Mesenchymal stem cell (in vitro differentiated cells and primary cell): ENCODE measurements around the gene SELENON.

Experiments used
- DNase-seq: peaks from one replicate; pipeline ENCODE4 v3.0.0-alpha.2; 2013
- H2AFZ ChIP-seq: one replicate; pipeline ENCODE4 v1.6.1; 2013; ENCODE audit warnings: low read depth, mild to moderate bottlenecking, control low read depth, inconsistent platforms, low read length, moderate library complexity
- H2AK5ac ChIP-seq: 2 replicates; pipeline ENCODE4 v1.6.1; 2013; ENCODE audit warnings: low read length, moderate library complexity, mild to moderate bottlenecking, inconsistent platforms; ENCODE audit not compliant: severe bottlenecking
- H2BK120ac ChIP-seq: one replicate; pipeline ENCODE4 v1.6.1; 2013; ENCODE audit warnings: low read depth, mild to moderate bottlenecking, inconsistent platforms, low read length, moderate library complexity
- H2BK12ac ChIP-seq, 2 experiments: one replicate each; pipeline ENCODE4 v1.6.1; 2013; ENCODE audit warnings: inconsistent platforms in 2 of 2, low read length in 2 of 2, mild to moderate bottlenecking in 2 of 2, moderate library complexity in 2 of 2, control low read depth in 1 of 2
- H2BK15ac ChIP-seq: one replicate; pipeline ENCODE4 v1.6.1; 2013; ENCODE audit warnings: mild to moderate bottlenecking, low read depth, inconsistent platforms; ENCODE audit not compliant: poor library complexity, severe bottlenecking
- H2BK5ac ChIP-seq: 2 replicates; pipeline ENCODE4 v1.6.1; 2013; ENCODE audit warnings: low read depth, mild to moderate bottlenecking, low read length, control low read depth, inconsistent platforms; ENCODE audit not compliant: poor library complexity, severe bottlenecking
- H3K14ac ChIP-seq, 2 experiments: one replicate each; pipeline ENCODE4 v1.6.1; 2013; ENCODE audit warnings: inconsistent platforms in 2 of 2, low read length in 2 of 2, control low read depth in 1 of 2, mild to moderate bottlenecking in 1 of 2, moderate library complexity in 1 of 2
- H3K18ac ChIP-seq, 2 experiments: one replicate each; pipeline ENCODE4 v1.6.1; 2013; ENCODE audit warnings: inconsistent platforms in 2 of 2, low read length in 2 of 2, control low read depth in 1 of 2, low read depth in 1 of 2, mild to moderate bottlenecking in 1 of 2
- H3K23ac ChIP-seq, 2 experiments: one replicate each; pipeline ENCODE4 v1.6.1; 2013; ENCODE audit warnings: inconsistent platforms in 2 of 2, low read length in 2 of 2, mild to moderate bottlenecking in 2 of 2, moderate library complexity in 2 of 2, control low read depth in 1 of 2
- H3K27ac ChIP-seq: 2 replicates; pipeline ENCODE4 v1.5.1; 2013; ENCODE audit warnings: mild to moderate bottlenecking, moderate library complexity, low read length, control low read depth, inconsistent platforms; ENCODE audit not compliant: poor library complexity, severe bottlenecking
- H3K27me3 ChIP-seq, 2 experiments: 2 replicates each; pipeline versions ENCODE4 v1.6.1 to v1.7.0; 2013; ENCODE audit warnings: low read length in 2 of 2, mild to moderate bottlenecking in 2 of 2, moderate library complexity in 2 of 2, control low read depth in 1 of 2, inconsistent platforms in 1 of 2; ENCODE audit not compliant: control insufficient read depth in 1 of 2, insufficient read depth in 1 of 2
- H3K36me3 ChIP-seq, 2 experiments: 2 replicates each; pipeline versions ENCODE4 v1.6.1 to v1.7.0; 2013; ENCODE audit warnings: low read length in 2 of 2, control low read depth in 1 of 2, inconsistent platforms in 1 of 2, low read depth in 1 of 2, mild to moderate bottlenecking in 1 of 2; ENCODE audit not compliant: insufficient read depth in 2 of 2, control insufficient read depth in 1 of 2
- H3K4ac ChIP-seq, 2 experiments: one replicate each; pipeline ENCODE4 v1.6.1; 2013; ENCODE audit warnings: inconsistent platforms in 2 of 2, low read length in 2 of 2, mild to moderate bottlenecking in 2 of 2, moderate library complexity in 2 of 2, control low read depth in 1 of 2, low read depth in 1 of 2
- H3K4me1 ChIP-seq: 2 replicates; pipeline ENCODE4 v1.6.1; 2013; ENCODE audit warnings: low read depth, low read length, control low read depth; ENCODE audit not compliant: control insufficient read depth, insufficient read depth
- H3K4me2 ChIP-seq: 2 replicates; pipeline ENCODE4 v1.6.1; 2013; ENCODE audit warnings: low read length, mild to moderate bottlenecking, inconsistent platforms; ENCODE audit not compliant: poor library complexity, severe bottlenecking
- H3K4me3 ChIP-seq, 2 experiments: 2 replicates each; pipeline versions ENCODE4 v1.5.1 to v1.7.0; 2013; ENCODE audit warnings: low read length in 2 of 2, mild to moderate bottlenecking in 2 of 2, control low read depth in 1 of 2, low read depth in 1 of 2; ENCODE audit not compliant: insufficient read depth in 1 of 2
- H3K79me1 ChIP-seq: replicated peaks from 2 replicates; pipeline ENCODE4 v1.6.1; 2013; ENCODE audit warnings: mild to moderate bottlenecking, control low read depth, low read length, inconsistent platforms; ENCODE audit not compliant: poor library complexity, severe bottlenecking
- H3K9ac ChIP-seq: 2 replicates; pipeline ENCODE4 v1.7.0; 2013; ENCODE audit warnings: mild to moderate bottlenecking, low read length, moderate library complexity
- H3K9me3 ChIP-seq: 2 replicates; pipeline ENCODE4 v1.7.0; 2013; ENCODE audit warnings: mild to moderate bottlenecking, low read length; ENCODE audit not compliant: control insufficient read depth
- H4K8ac ChIP-seq: one replicate; pipeline ENCODE4 v1.6.1; 2013; ENCODE audit warnings: inconsistent platforms, mild to moderate bottlenecking, low read length, moderate library complexity
- H4K91ac ChIP-seq: one replicate; pipeline ENCODE4 v1.6.1; 2013; ENCODE audit warnings: mild to moderate bottlenecking, low read length, inconsistent platforms
- WGBS: methylation state at CpG from one replicate; pipeline ENCODE4 v1.1.7; 2013; ENCODE audit warnings: mixed read lengths; 5-methylcytosine and 5-hydroxymethylcytosine counted together

Gene SELENON

DNA sequence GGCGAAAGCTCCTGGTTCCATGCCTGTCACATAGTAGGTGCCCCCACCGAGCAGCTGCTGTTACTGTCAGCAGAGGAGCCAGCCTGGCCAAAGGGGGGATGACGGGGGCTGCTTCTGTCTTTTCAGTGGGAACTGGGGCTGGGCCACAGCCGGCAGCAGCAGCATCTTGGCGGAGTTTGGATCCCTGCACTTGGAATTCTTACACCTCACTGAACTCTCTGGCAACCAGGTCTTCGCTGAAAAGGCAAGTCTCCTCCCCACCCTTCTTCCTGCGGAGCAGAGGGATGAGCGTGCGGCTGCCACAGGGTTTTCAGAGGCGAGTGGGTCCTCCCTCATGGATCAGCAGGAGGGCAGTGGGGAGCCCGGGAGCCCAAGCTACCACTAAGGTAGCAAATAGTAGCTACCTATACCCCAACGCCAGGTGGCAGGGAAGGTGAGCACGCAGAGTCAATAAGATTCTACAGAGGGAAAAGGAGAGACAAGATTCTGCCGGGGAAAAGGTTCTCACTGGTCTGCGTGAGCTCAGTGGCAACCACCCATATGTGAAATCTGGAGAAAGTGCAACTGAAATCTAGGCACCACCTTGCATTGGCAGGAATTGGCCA is 41.4 kb upstream of the SELENON start:
- H2BK15ac ChIP-seq, result no peak overlapping the region
- no peaks in the 10 kb centered on the region for H3K4me1 ChIP-seq
- peaks cover 0 to 72% of the 10 kb centered on the region in 2 experiments for H3K36me3 ChIP-seq
- H3K4me2 ChIP-seq, result no peak overlapping the region
- H3K4ac ChIP-seq, result no peak overlapping the region
- no peak overlapping the region for H2BK120ac ChIP-seq
- H3K18ac ChIP-seq, result no peak overlapping the region
- no peak overlapping the region for H2BK5ac ChIP-seq
- no peak overlapping the region for H2AFZ ChIP-seq
- no peak overlapping the region for H3K9ac ChIP-seq
- WGBS, result 82% methylated on average over 15 of the region's 15 CpGs
- peaks cover 0 to 59% of the 10 kb centered on the region in 2 experiments for H3K27me3 ChIP-seq
- H3K4me3 ChIP-seq, result no peak overlapping the region
- no peaks in the 10 kb centered on the region for H3K79me1 ChIP-seq
- no peak overlapping the region for H4K8ac ChIP-seq
- no peak overlapping the region for H2AK5ac ChIP-seq
- H4K91ac ChIP-seq, result no peak overlapping the region
- H3K14ac ChIP-seq, result no peak overlapping the region
- no peak overlapping the region for H3K23ac ChIP-seq
- H3K9me3 ChIP-seq, result no peaks in the 10 kb centered on the region
- H2BK12ac ChIP-seq, result no peak overlapping the region
- DNase-seq, result no peak
- no peak overlapping the region for H3K27ac ChIP-seq

DNA sequence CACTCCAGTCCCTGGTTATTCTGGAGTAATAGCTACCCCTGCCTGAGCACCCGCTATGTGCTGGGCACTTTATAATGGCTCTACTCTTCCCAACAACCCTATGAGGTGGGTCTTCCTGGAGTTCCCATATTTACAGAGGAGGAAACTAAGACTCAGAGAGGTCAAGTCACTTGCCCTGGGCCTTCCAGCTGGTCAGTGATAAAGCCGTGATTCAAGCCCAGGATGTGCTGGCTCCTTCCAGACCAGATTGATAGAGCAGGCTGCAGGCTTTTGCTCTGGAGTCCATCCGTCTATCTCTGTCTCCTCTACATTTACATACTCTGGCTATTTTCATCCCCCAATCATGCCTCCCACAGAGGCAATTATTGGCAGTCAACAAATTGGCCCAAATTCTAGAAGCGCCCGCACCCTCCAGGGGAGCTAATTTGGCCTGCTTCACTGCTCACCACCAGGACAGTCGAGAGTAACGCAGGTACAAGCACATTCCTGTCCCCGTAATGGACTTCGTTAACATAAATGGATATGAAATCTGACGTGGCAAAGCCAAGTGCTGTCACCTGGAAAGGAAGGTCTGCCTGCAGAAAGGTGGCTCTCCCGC is 39.8 kb upstream of the SELENON start:
- Histone ChIP-seq H3K4me1 (no peaks in the 10 kb centered on the region), H3K36me3 (peaks cover 0 to 66% of the 10 kb centered on the region in 2 experiments)
- DNase-seq, result no peak

GRCh38 chr1:25760871-25761270 is 39.1 kb upstream of the SELENON start:
- Histone ChIP-seq H2BK5ac (no peak overlapping the region), H2BK15ac (no peak overlapping the region), H3K9ac (no peak overlapping the region), H2BK120ac (no peak overlapping the region), H3K4me2 (no peak overlapping the region), H3K27ac (no peak overlapping the region), H3K36me3 (peaks cover 0 to 64% of the 10 kb centered on the region in 2 experiments), H4K8ac (no peak overlapping the region), H3K9me3 (no peaks in the 10 kb centered on the region), H3K4me1 (no peaks in the 10 kb centered on the region), H3K14ac (no peak overlapping the region), H2AK5ac (no peak overlapping the region), H3K4me3 (no peak overlapping the region), H3K18ac (no peak overlapping the region), H2BK12ac (no peak overlapping the region), H2AFZ (no peak overlapping the region), H3K79me1 (no peaks in the 10 kb centered on the region), H3K27me3 (peaks cover 0 to 39% of the 10 kb centered on the region in 2 experiments), H3K23ac (no peak overlapping the region), H3K4ac (no peak overlapping the region), H4K91ac (no peak overlapping the region)
- DNase-seq, result no peak
- WGBS, result 75% methylated on average over 4 of the region's 5 CpGs

More for the DNA sequence above, 39.8 kb upstream of the SELENON start:
- Histone ChIP-seq H2BK120ac (no peak overlapping the region), H2AFZ (no peak overlapping the region), H4K91ac (no peak overlapping the region), H3K4ac (no peak overlapping the region), H2BK5ac (no peak overlapping the region), H4K8ac (no peak overlapping the region), H3K9ac (no peak overlapping the region), H2BK12ac (no peak overlapping the region), H3K27ac (no peak overlapping the region), H2AK5ac (no peak overlapping the region), H3K4me2 (no peak overlapping the region), H3K14ac (no peak overlapping the region), H2BK15ac (no peak overlapping the region), H3K18ac (no peak overlapping the region), H3K27me3 (peaks cover 0 to 44% of the 10 kb centered on the region in 2 experiments), H3K9me3 (no peaks in the 10 kb centered on the region), H3K4me3 (no peak overlapping the region), H3K79me1 (no peaks in the 10 kb centered on the region), H3K23ac (no peak overlapping the region)
- 85% methylated on average over 11 of the region's 11 CpGs for WGBS

- no peak overlapping the region for H4K8ac ChIP-seq
- H2AK5ac ChIP-seq, result no peak overlapping the region
- H3K4ac ChIP-seq, result no peak overlapping the region
- no peaks in the 10 kb centered on the region for H3K9me3 ChIP-seq
- H3K36me3 ChIP-seq, result peaks cover 3 to 49% of the 10 kb centered on the region in 2 experiments
- H3K4me1 ChIP-seq, result no peaks in the 10 kb centered on the region
- H3K4me2 ChIP-seq, result no peak overlapping the region
- H3K18ac ChIP-seq, result no peak overlapping the region
- H2BK120ac ChIP-seq, result no peak overlapping the region
- H3K4me3 ChIP-seq, result no peak overlapping the region
- peaks cover 0 to 15% of the 10 kb centered on the region in 2 experiments for H3K27me3 ChIP-seq
- no peak for DNase-seq
- H4K91ac ChIP-seq, result no peak overlapping the region
- H2BK5ac ChIP-seq, result no peak overlapping the region
- no peak overlapping the region for H3K27ac ChIP-seq
- H3K23ac ChIP-seq, result no peak overlapping the region
- no peak overlapping the region for H3K14ac ChIP-seq
- no peak overlapping the region for H3K9ac ChIP-seq
- no peak overlapping the region for H2BK15ac ChIP-seq
- no peaks in the 10 kb centered on the region for H3K79me1 ChIP-seq
- H2AFZ ChIP-seq, result no peak overlapping the region
- 95% methylated on average over 10 of the region's 10 CpGs for WGBS
- H2BK12ac ChIP-seq, result no peak overlapping the region
These were observed 36.5 kb upstream of the SELENON start for GRCh38 chr1:25763493-25763892.
